Natural killer cell treated with Interleukin-12 subunit alpha and Interleukin-12 subunit beta and Interleukin-15 and Interleukin-18, amount 100 ng/mL, for 72 hours (primary cell): Measurements from ENCODE around the gene PRDX6. TPM values are rescaled to one million over a fixed set of nuclear protein-coding genes. Genes with fewer than 3 reads are reported as not detected.

Experiments used
- ATAC-seq, 2 donors: fragments of 150-1000 bp; cut with Tn5 transposase in 1 of 2; sonication (Bioruptor Pico), chemical (Tn5 transposase) in 1 of 2; 2 replicates each; pipeline ENCODE4 v1.10.0; 2021
- DNase-seq: peaks from one replicate; pipeline ENCODE4 v3.0.0; 2022; ENCODE audit warnings: low spot score
- H3K27ac Mint-ChIP-seq, 2 donors: 1 replicate in 1 of 2; 2 replicates in 1 of 2; pipeline ENCODE4 v1.8.0; 2022; ENCODE audit warnings: mixed read lengths in 2 of 2, mild to moderate bottlenecking in 1 of 2, moderate library complexity in 1 of 2
- H3K27me3 Mint-ChIP-seq, 2 donors: 1 replicate in 1 of 2; 2 replicates in 1 of 2; pipeline ENCODE4 v1.8.0; 2022; ENCODE audit warnings: mixed read lengths in 2 of 2
- H3K36me3 Mint-ChIP-seq: one replicate; pipeline ENCODE4 v1.8.0; 2022; ENCODE audit warnings: mixed read lengths
- H3K4me1 Mint-ChIP-seq, 2 donors: 1 replicate in 1 of 2; 2 replicates in 1 of 2; pipeline ENCODE4 v1.8.0; 2022; ENCODE audit warnings: low read depth in 2 of 2, mixed read lengths in 2 of 2, mild to moderate bottlenecking in 1 of 2
- H3K4me3 Mint-ChIP-seq: one replicate; pipeline ENCODE4 v1.8.0; 2022; ENCODE audit warnings: mixed read lengths
- H3K9me3 Mint-ChIP-seq: 2 replicates; pipeline ENCODE4 v1.8.0; 2022; ENCODE audit warnings: mixed read lengths
- total RNA-seq, 2 donors: library from RNA; stranded (reverse); gene quantifications; one replicate each; pipeline ENCODE4 v1.2.3, GENCODE V29; 2022

The PRDX6 gene
- total RNA-seq, 2 donors from 2014 or later, result 119 to 155 TPM

GRCh38 chr1:173523329-173523728 is 46.2 kb downstream of the PRDX6 start:
- Mint-ChIP-seq H3K27me3 (peaks cover 0 to 2% of the 10 kb centered on the region in 2 donors), H3K4me3 (no peak overlapping the region), H3K27ac (no peak overlapping the region), H3K36me3 (no peaks in the 10 kb centered on the region), H3K4me1 (peaks cover 0 to 2% of the 10 kb centered on the region in 2 donors), H3K9me3 (no peaks in the 10 kb centered on the region)
- DNase-seq (no peak), ATAC-seq (no peak)

GRCh38 chr1:173525926-173526325 is 48.8 kb downstream of the PRDX6 start:
- ATAC-seq, result no peak
- no peak for DNase-seq
- Mint-ChIP-seq H3K36me3 (no peaks in the 10 kb centered on the region), H3K9me3 (no peaks in the 10 kb centered on the region), H3K27me3 (peaks cover 0 to 3% of the 10 kb centered on the region in 2 donors), H3K4me3 (no peak overlapping the region), H3K27ac (no peak overlapping the region), H3K4me1 (peaks cover 0 to 7% of the 10 kb centered on the region in 2 donors)

- Mint-ChIP-seq H3K27ac (no peak overlapping the region), H3K27me3 (peaks cover 0 to 3% of the 10 kb centered on the region in 2 donors), H3K4me3 (no peak overlapping the region), H3K9me3 (no peaks in the 10 kb centered on the region), H3K4me1 (peaks cover 2 to 13% of the 10 kb centered on the region in 2 donors), H3K36me3 (no peaks in the 10 kb centered on the region)
- DNase-seq (no peak), ATAC-seq (no peak)
These were observed 50.2 kb downstream of the PRDX6 start for GRCh38 chr1:173527151-173527826.

DNA sequence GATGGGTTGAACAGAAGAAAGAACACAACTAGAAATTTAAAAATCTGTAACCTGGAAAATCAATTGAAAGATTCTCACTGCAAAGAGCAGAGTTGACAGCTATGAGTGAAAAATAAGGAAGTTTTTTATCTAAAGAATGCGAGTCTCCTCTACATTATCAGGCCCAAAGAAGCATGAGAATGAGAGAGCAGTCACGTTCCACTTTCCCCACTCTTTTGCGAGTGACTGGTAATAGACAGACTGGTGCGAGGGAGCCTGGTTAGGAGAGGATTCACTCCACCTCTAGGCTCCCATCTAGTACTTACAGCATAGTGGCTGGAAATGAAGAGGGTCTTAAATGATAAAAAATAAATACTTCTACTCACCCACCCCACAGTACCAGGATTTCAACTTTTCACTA is 52.0 kb downstream of the PRDX6 start:
- peaks cover 0 to 3% of the 10 kb centered on the region in 2 donors for H3K27me3 Mint-ChIP-seq
- H3K36me3 Mint-ChIP-seq, result no peaks in the 10 kb centered on the region
- H3K9me3 Mint-ChIP-seq, result no peaks in the 10 kb centered on the region
- H3K27ac Mint-ChIP-seq, result no peak overlapping the region
- DNase-seq, result no peak
- ATAC-seq, result no peak
- no peak overlapping the region for H3K4me3 Mint-ChIP-seq
- H3K4me1 Mint-ChIP-seq, result peaks cover 3 to 18% of the 10 kb centered on the region in 2 donors

- no peak overlapping the region for H3K27ac Mint-ChIP-seq
- H3K4me1 Mint-ChIP-seq, result peaks cover 3 to 18% of the 10 kb centered on the region in 2 donors
- no peaks in the 10 kb centered on the region for H3K36me3 Mint-ChIP-seq
- DNase-seq (no peak), ATAC-seq (no peak)
- peaks cover 0 to 3% of the 10 kb centered on the region in 2 donors for H3K27me3 Mint-ChIP-seq
- no peak overlapping the region for H3K4me3 Mint-ChIP-seq
- H3K9me3 Mint-ChIP-seq, result no peaks in the 10 kb centered on the region
These were observed 53.9 kb downstream of the PRDX6 start for GRCh38 chr1:173530795-173531693.

DNA sequence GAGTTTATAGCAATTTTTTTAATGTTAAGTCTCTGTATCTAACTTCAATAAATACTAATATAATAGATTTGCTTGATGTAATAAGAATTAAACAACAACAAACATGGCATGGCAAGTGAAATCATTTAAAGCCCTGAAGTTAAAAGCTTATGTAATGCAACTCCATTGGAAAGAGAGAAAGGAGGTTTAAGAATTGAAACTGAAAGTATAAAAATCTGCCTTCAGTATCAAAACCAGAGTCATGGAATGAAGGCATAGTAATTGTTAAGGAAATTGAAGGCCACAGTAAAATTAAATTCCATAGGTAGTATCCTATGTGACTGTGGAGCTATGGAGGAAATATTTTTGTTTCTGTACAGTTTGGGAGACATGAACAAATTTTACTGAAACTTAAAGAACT is 55.1 kb downstream of the PRDX6 start:
- H3K36me3 Mint-ChIP-seq, result no peaks in the 10 kb centered on the region
- H3K4me3 Mint-ChIP-seq, result no peak overlapping the region
- H3K4me1 Mint-ChIP-seq, result peaks cover 3 to 18% of the 10 kb centered on the region in 2 donors
- no peak for DNase-seq
- ATAC-seq, result no peak
- H3K9me3 Mint-ChIP-seq, result no peaks in the 10 kb centered on the region
- no peak overlapping the region for H3K27ac Mint-ChIP-seq
- H3K27me3 Mint-ChIP-seq, result peaks cover 0 to 3% of the 10 kb centered on the region in 2 donors

DNA sequence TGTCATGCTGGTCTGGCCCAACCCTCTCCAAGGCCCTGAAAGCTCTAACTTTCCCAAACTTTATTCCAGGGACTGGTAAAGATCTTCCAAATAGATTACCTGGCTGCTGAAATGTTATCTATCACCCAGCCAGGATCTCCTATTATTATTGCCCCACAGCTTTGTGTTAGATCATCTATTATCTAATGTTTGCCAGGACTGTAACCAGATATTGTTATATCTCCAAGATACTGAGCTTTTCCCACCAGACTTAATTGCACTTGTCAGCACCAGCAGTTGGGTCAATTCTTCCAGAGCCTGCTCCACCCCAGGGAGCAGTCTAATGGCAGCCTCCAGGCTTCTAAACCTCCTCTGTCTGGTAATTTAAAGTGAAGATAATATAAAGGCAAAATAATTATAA is 59.1 kb downstream of the PRDX6 start:
- Mint-ChIP-seq H3K27ac (no peak overlapping the region), H3K4me1 (peaks cover 3 to 12% of the 10 kb centered on the region in 2 donors), H3K4me3 (no peak overlapping the region), H3K27me3 (peaks cover 8 to 17% of the 10 kb centered on the region in 2 donors), H3K36me3 (peaks cover 5% of the 10 kb centered on the region), H3K9me3 (no peaks in the 10 kb centered on the region)
- DNase-seq (no peak), ATAC-seq (no peak)

Other genes with a start within 250 kb of the PRDX6 start
- not detected for gene SLC9C2, start 125.7 kb downstream of the PRDX6 start, total RNA-seq
- not detected for gene TEX50, start 158.0 kb downstream of the PRDX6 start, total RNA-seq
- not detected for gene ANKRD45, start 192.5 kb downstream of the PRDX6 start, total RNA-seq
- 10 to 100 TPM; 23.6 to 32.5 TPM for gene KLHL20, start 237.6 kb downstream of the PRDX6 start, total RNA-seq